ENCODE data around the gene TTC22. TPM values are rescaled to one million over a fixed set of nuclear protein-coding genes. Genes with fewer than 3 reads are reported as not detected.

Gene TTC22
- total and polyA plus RNA-seq, 2 of the 4 experiments (the other 2 are of a cell fraction), result not detected

- Histone ChIP-seq H3K9me3 (ENCODE audit: control insufficient read depth, insufficient read depth, low read length) (no peaks in the 10 kb centered on the region), H2BK15ac (ENCODE audit: low read depth, low read length) (peak overlapping the region; percentile 3; the same call in 1 of the 3 replicates), H4K91ac (ENCODE audit: insufficient read depth, low read depth, low read length) (peak overlapping the region; percentile 77), H3K27ac (ENCODE audit: insufficient read depth, low read length) (no peak overlapping the region), H2AK9ac (replicated peaks; ENCODE audit: low read depth, low read length, poor library complexity) (no peak overlapping the region), H3K4me3 (ENCODE audit: insufficient read depth, low read depth, low read length) (no peak overlapping the region), H2AFZ (replicated peaks; ENCODE audit: low read length, poor library complexity) (no peak overlapping the region), H4K20me1 (ENCODE audit: insufficient read depth, low read length) (no peaks in the 10 kb centered on the region), H3K56ac (ENCODE audit: extremely low read depth, insufficient read depth, low read length) (no peak overlapping the region), H3K23ac (ENCODE audit: low read depth, low read length) (0 out of 2 replicates have a peak overlapping the region, but pooled peaks have one; percentile 24), H2AK5ac (ENCODE audit: low read depth, low read length) (peak overlapping the region; percentile 31; the same call in 1 of the 2 replicates), H3K79me1 (ENCODE audit: low read depth in 1 of 2, low read length in 2 of 2) (peaks cover 0 to 14% of the 10 kb centered on the region in 2 experiments; a peak in 1 of 4 replicates), H2BK5ac (ENCODE audit: low read depth, low read length, poor library complexity, severe bottlenecking) (no peak overlapping the region), H2BK120ac (ENCODE audit: low read depth, low read length) (peak overlapping the region; percentile 91), H3K4me2 (ENCODE audit: low read depth, low read length) (no peak overlapping the region), H4K8ac (ENCODE audit: low read depth in 2 of 2, low read length in 2 of 2) (0 out of 4 replicates have a peak overlapping the region, but pooled peaks of 1 of the 2 experiments have one; percentile 11), H3K9ac (ENCODE audit: low read depth, low read length) (no peak overlapping the region), H3K4ac (ENCODE audit: low read depth, low read length) (peak overlapping the region; percentile 93), H3K27me3 (ENCODE audit: control insufficient read depth, insufficient read depth, low read length) (no peaks in the 10 kb centered on the region), H3K14ac (replicated peaks; ENCODE audit: low read depth, low read length) (0 out of 2 replicates have a peak overlapping the region, but pooled peaks have one; percentile 81), H3K36me3 (ENCODE audit: control insufficient read depth, insufficient read depth, low read length) (no peaks in the 10 kb centered on the region; the same call in 1 of the 2 replicates), H3K4me1 (ENCODE audit: control insufficient read depth, insufficient read depth, low read length) (peaks cover 15% of the 10 kb centered on the region), H3K18ac (ENCODE audit: low read depth, low read length) (no peak overlapping the region), H3K9me1 (ENCODE audit: insufficient read depth, low read length) (peaks cover 38% of the 10 kb centered on the region), H2BK20ac (ENCODE audit: low read depth, low read length) (peak overlapping the region; percentile 95; the same call in 1 of the 2 replicates), H4K5ac (ENCODE audit: low read depth, low read length) (no peak overlapping the region)
- no peak for ATAC-seq (ENCODE audit: low read depth)
- no TSS peak for BruUV-seq (replicated peaks)
- in situ Hi-C loops (cut with MboI; ENCODE audit: low sequenced_read_pairs), result no loop called here
- DNase-seq, result no peak
- ChIA-PET POLR2A (ENCODE audit: unreplicated experiment) (no interaction called here), CTCF (no interaction called here)
- dilution Hi-C loops (cut with HindIII; ENCODE audit: low sequenced_read_pairs, unreplicated experiment), result no loop called here
- intact Hi-C loops (cut with micrococcal nuclease), result no loop called here
- TF ChIP-seq MXI1 (IDR thresholded peaks at IDR 0.05; ENCODE audit: borderline replicate concordance, low read depth, low read length) (no peak), CTCF (conservative IDR thresholded peaks at IDR 0.05; ENCODE audit: low read depth, low read length) (no peak), BHLHE40 (IDR thresholded peaks at IDR 0.05; ENCODE audit: low read depth, low read length) (no peak), SMC3 (IDR thresholded peaks at IDR 0.05; ENCODE audit: low read depth, low read length) (no peak), ELK1 (IDR thresholded peaks at IDR 0.05; ENCODE audit: borderline replicate concordance, low read depth, low read length) (no peak), MAZ (IDR thresholded peaks at IDR 0.05; ENCODE audit: borderline replicate concordance, low read depth, low read length) (no peak), RFX5 (IDR thresholded peaks at IDR 0.05; ENCODE audit: low read depth, low read length) (no peak), USF2 (IDR thresholded peaks at IDR 0.05; ENCODE audit: low read depth, low read length) (no peak), CEBPB (IDR thresholded peaks at IDR 0.05; ENCODE audit: low read depth, low read length) (no peak), FOS (IDR thresholded peaks at IDR 0.05; ENCODE audit: low read depth, low read length) (no peak), RAD21 (IDR thresholded peaks at IDR 0.05; ENCODE audit: low read length) (no peak), NFE2L2 (IDR thresholded peaks at IDR 0.05; ENCODE audit: low read depth, low read length) (no peak), CHD1 (IDR thresholded peaks at IDR 0.05; ENCODE audit: low read depth, low read length) (no peak)
- WGBS, 2 experiments (ENCODE audit: extremely low coverage in 2 of 2, insufficient read length in 1 of 2), result 80% methylated on average over 2 of the region's 6 CpGs; no CpG with 5 or more reads in 1 of the 2 experiments
These were observed 48.3 kb upstream of the TTC22 start for GRCh38 chr1:54849219-54850068.

Measured in IMR-90 (cell line).